RCC 7860 (cell line): ENCODE measurements around the gene COPS7A.
"Not testable (repeated sequence)": the region's sequence is repeated elsewhere in the genome, so short reads cannot be mapped to it uniquely, and the experiment has no call there.

ENCODE experiments used
- DNase-seq: peaks from one replicate; pipeline ENCODE4 v3.0.0-alpha.2; 2015; ENCODE audit warnings: low spot score
- FAIRE-seq: peaks from 2 replicates; lab custom pipeline; 2012; peaks lifted over from hg19 to GRCh38; lab: Jason Lieb, UNC

Gene COPS7A

GRCh38 chr12:6701078-6701768, 22.6 kb upstream of the COPS7A start:
- DNase-seq, result no peak

GRCh38 chr12:6703631-6704030, 20.2 kb upstream of the COPS7A start:
- FAIRE-seq, result no peak
- DNase-seq, result no peak

More at GRCh38 chr12:6701078-6701768, 22.6 kb upstream of the COPS7A start:
- FAIRE-seq, result no peak

- DNase-seq, FAIRE-seq: not testable (repeated sequence)
These were observed 15.5 kb upstream of the COPS7A start for GRCh38 chr12:6708351-6708750.

GRCh38 chr12:6708960-6709394, 14.9 kb upstream of the COPS7A start:
- no peak for DNase-seq
- FAIRE-seq, result no peak

- FAIRE-seq, DNase-seq: not testable (repeated sequence)
These were observed 7.6 kb upstream of the COPS7A start for GRCh38 chr12:6716031-6716873.

- FAIRE-seq (no peak), DNase-seq (no peak)
These were observed 6.9 kb upstream of the COPS7A start for GRCh38 chr12:6716874-6717437.

- FAIRE-seq, result no peak
These were observed 983 bp upstream of the COPS7A start for GRCh38 chr12:6722863-6723262.

GRCh38 chr12:6724409-6724797, 557 bp downstream of the COPS7A start:
- no peak for FAIRE-seq

More at GRCh38 chr12:6722863-6723262, 983 bp upstream of the COPS7A start:
- no peak for DNase-seq

GRCh38 chr12:6725350-6725749, 1.5 kb downstream of the COPS7A start:
- FAIRE-seq, result no peak
- DNase-seq, result no peak

More at GRCh38 chr12:6724409-6724797, 557 bp downstream of the COPS7A start:
- DNase-seq, result peak; percentile 27

- FAIRE-seq (no peak), DNase-seq (no peak)
These were observed 5.3 kb downstream of the COPS7A start for GRCh38 chr12:6729186-6729585.

GRCh38 chr12:6730169-6730568, 6.3 kb downstream of the COPS7A start:
- FAIRE-seq, result no peak
- no peak for DNase-seq

GRCh38 chr12:6734506-6735387, 10.9 kb downstream of the COPS7A start:
- no peak for FAIRE-seq

GRCh38 chr12:6735448-6736191, 11.8 kb downstream of the COPS7A start:
- DNase-seq, result peak; percentile 27
- peak; percentile 31 for FAIRE-seq

More at GRCh38 chr12:6734506-6735387, 10.9 kb downstream of the COPS7A start:
- DNase-seq, result no peak

GRCh38 chr12:6736754-6737153, 12.9 kb downstream of the COPS7A start:
- DNase-seq, result no peak
- FAIRE-seq, result no peak

GRCh38 chr12:6742080-6742479, 18.2 kb downstream of the COPS7A start:
- DNase-seq, FAIRE-seq: not testable (repeated sequence)

- FAIRE-seq (no peak), DNase-seq (no peak)
These were observed 19.0 kb downstream of the COPS7A start for GRCh38 chr12:6742834-6743233.

GRCh38 chr12:6743300-6743699, 19.5 kb downstream of the COPS7A start:
- FAIRE-seq, result not testable (repeated sequence)

GRCh38 chr12:6745741-6746525, 22.1 kb downstream of the COPS7A start:
- DNase-seq (no peak), FAIRE-seq (no peak)

More at GRCh38 chr12:6743300-6743699, 19.5 kb downstream of the COPS7A start:
- DNase-seq, result not testable (repeated sequence)

GRCh38 chr12:6747216-6747615, 23.4 kb downstream of the COPS7A start:
- no peak for DNase-seq
- no peak for FAIRE-seq
